ENCODE data around the gene CLMN.
A peak's percentile ranks its signal among the peaks of the same experiment; 100 is the strongest.

The CLMN gene

DNA sequence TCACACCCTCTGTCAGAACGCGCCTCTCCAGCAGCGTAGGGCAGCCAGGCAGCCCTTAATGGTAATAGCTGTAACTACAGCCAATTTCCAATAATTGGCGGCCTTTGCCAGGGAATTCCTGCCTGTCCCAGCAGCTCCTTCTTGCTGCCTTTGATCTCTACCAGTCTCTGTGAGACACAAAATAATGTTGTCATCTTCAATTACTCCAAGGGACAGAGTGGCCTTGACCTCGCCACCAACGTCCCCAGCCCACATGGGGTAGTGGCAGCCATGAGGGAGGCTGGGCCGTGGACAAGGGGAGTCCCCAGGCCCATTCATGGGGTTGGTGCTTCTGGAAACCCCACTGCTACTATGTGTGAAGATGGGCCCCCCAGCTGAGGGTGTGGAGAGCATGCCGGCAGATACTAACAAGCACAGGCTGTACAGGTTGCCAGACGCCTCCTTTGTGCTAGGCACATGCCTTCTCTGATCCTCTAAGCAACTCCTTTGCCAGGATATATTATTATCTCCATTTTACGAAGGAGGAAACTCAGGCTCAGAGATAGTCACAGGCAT is 17.4 kb upstream of the CLMN start:
- DNase-seq (ENCODE audit: low spot score), result peak; percentile 52
- Histone ChIP-seq H3K27ac (no peak overlapping the region), H3K4me3 (no peak overlapping the region)
- TF ChIP-seq, protein P1, sequence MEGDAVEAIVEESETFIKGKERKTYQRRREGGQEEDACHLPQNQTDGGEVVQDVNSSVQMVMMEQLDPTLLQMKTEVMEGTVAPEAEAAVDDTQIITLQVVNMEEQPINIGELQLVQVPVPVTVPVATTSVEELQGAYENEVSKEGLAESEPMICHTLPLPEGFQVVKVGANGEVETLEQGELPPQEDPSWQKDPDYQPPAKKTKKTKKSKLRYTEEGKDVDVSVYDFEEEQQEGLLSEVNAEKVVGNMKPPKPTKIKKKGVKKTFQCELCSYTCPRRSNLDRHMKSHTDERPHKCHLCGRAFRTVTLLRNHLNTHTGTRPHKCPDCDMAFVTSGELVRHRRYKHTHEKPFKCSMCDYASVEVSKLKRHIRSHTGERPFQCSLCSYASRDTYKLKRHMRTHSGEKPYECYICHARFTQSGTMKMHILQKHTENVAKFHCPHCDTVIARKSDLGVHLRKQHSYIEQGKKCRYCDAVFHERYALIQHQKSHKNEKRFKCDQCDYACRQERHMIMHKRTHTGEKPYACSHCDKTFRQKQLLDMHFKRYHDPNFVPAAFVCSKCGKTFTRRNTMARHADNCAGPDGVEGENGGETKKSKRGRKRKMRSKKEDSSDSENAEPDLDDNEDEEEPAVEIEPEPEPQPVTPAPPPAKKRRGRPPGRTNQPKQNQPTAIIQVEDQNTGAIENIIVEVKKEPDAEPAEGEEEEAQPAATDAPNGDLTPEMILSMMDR (IDR thresholded peaks at IDR 0.05), result no peak

GRCh38 chr14:95336192-95336760 is 16.6 kb upstream of the CLMN start:
- H3K4me3 ChIP-seq, result no peak overlapping the region
- no peak overlapping the region for H3K27ac ChIP-seq
- TF ChIP-seq, protein P1 (IDR thresholded peaks at IDR 0.05), result no peak
- DNase-seq (ENCODE audit: low spot score), result peak; percentile 49

DNA sequence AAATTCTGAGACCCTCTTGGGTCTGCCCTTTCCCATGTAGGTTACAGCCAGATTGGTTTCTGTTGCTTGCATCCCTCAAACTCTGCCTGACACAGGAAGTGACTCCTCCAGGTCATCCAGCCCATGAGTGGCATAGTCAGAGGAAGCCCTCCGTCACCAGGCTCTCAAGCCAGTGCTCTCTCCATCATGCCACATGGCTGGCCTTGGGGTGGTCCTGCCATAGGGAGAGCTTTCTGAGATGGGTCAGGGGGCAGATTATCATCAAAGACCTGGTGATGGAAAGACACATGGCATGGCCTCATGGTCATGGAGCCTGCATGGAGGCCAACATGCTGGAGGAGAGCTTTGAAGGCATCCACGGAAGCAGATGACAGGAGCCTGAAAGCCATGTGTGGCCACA is 15.4 kb upstream of the CLMN start:
- TF ChIP-seq, protein P1 (IDR thresholded peaks at IDR 0.05), result no peak
- no peak overlapping the region for H3K27ac ChIP-seq
- no peak overlapping the region for H3K4me3 ChIP-seq
- DNase-seq (ENCODE audit: low spot score), result peak; percentile 58

- no peak overlapping the region for H3K4me3 ChIP-seq
- DNase-seq (ENCODE audit: low spot score), result peak; percentile 36
- TF ChIP-seq, protein P1 (IDR thresholded peaks at IDR 0.05), result no peak
- no peak overlapping the region for H3K27ac ChIP-seq
Measured at GRCh38 chr14:95334044-95334443, 14.3 kb upstream of the CLMN start.

DNA sequence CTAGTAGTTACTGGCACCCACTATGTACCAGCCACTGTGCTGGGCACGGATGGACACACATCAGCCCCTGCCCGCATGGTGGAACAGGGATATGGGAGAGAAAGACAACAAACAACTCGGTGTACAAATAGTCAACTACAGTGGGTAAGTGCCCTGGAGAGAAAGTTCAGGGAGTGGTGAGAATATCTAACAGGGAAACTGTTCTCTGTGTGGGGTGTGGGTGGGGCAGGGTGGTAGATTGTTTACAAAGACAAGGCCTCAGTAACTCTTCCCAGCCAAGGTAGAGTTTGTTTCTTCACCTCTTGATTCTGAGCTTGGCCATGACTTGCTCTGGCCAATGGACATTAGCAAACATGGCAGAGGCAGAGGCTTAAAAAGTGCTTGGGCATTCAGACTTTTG is 12.9 kb upstream of the CLMN start:
- Histone ChIP-seq H3K4me3 (no peak overlapping the region), H3K27ac (no peak overlapping the region)
- DNase-seq (ENCODE audit: low spot score), result peak; percentile 21
- TF ChIP-seq, protein P1 (IDR thresholded peaks at IDR 0.05), result no peak

- Histone ChIP-seq H3K27ac (no peak overlapping the region), H3K4me3 (no peak overlapping the region)
- peak; percentile 64 for DNase-seq (ENCODE audit: low spot score)
- TF ChIP-seq, protein P1 (IDR thresholded peaks at IDR 0.05), result no peak
Measured at GRCh38 chr14:95331708-95332408, 12.2 kb upstream of the CLMN start.
